Fibroblast of skin of back (primary cell): Measurements from ENCODE around the gene SPTLC1. TPM values are rescaled to one million over a fixed set of nuclear protein-coding genes. Genes with fewer than 3 reads are reported as not detected.
"Not testable (repeated sequence)": the region's sequence is repeated elsewhere in the genome, so short reads cannot be mapped to it uniquely, and the experiment has no call there.

Source experiments
- DNase-seq: peaks from one replicate; pipeline ENCODE4 v3.0.0-alpha.2; 2013
- polyA plus RNA-seq, 2 experiments: library from polyadenylated mRNA; unstranded; fragments of 120-200 nt; gene quantifications; one replicate each; pipeline ENCODE4 v1.2.1, GENCODE V29; 2013; ENCODE audit not compliant: insufficient read length in 2 of 2

SPTLC1 gene, protein sequence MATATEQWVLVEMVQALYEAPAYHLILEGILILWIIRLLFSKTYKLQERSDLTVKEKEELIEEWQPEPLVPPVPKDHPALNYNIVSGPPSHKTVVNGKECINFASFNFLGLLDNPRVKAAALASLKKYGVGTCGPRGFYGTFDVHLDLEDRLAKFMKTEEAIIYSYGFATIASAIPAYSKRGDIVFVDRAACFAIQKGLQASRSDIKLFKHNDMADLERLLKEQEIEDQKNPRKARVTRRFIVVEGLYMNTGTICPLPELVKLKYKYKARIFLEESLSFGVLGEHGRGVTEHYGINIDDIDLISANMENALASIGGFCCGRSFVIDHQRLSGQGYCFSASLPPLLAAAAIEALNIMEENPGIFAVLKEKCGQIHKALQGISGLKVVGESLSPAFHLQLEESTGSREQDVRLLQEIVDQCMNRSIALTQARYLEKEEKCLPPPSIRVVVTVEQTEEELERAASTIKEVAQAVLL
- 57.9 TPM for polyA plus RNA-seq (2013, experiment 1 of 2; ENCODE audit: insufficient read length)
- polyA plus RNA-seq (2013, experiment 2 of 2; ENCODE audit: insufficient read length), result 55.9 TPM

DNA sequence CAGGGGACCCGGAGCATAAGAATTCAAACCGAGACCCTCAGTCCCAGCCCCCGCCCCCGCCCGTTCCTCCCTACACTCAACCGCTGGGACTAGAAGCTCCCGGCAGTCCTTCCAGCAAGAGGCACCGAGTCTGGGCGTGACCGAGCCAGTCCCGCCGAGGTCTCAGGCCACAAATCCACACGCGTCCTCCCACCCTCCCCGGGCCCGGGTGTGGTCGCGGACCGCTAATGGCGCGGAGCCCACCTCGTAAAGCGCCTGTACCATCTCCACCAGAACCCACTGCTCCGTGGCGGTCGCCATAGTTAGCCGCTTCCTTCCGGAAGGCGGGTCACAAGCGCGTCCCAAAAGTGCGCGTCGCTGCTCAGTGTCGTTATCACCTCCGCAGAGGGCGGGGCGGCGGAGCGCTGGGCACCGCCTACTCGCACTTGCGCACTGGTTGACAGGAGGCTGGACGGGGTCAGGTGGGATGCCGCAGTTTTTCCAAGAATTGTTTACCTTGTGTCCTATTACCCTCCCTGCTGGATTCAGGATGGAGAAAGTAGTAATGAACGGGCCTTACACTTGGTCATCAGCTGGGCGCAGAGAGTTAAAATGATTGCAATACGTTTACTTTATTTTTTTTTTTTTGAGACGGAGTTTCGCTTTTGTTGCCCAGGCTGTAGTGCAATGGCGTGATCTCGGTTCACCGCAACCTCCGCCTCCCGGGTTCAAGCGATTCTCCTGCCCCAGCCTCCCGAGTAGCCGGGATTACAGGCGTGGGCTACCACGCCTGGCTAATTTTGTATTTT is at the start of gene SPTLC1:
SPTLC1 (minus strand) TSS at position 343 of the 788 bp plus-strand sequence; CDS start at position 300, 43 bp downstream.
- peak; percentile 92 for DNase-seq

DNA sequence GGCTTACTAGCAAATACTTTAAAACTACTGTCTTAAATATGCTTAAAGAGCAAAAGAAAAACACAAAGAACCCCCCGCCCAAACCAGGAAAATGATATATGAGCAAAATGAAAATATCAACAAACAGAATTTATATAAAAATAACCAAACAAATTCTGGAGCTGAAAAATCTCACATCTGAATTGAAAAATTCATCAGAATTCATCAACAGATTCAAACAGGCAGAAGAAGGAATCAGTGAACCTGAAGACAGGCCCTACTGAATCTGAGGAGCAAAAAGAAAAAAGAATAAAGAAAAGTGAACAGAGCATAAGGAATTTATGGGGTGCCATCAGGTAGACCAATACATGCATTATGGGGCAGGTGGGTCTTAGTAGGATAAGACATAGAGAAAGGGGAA is 49.8 kb upstream of the SPTLC1 start:
- DNase-seq, result no peak

DNA sequence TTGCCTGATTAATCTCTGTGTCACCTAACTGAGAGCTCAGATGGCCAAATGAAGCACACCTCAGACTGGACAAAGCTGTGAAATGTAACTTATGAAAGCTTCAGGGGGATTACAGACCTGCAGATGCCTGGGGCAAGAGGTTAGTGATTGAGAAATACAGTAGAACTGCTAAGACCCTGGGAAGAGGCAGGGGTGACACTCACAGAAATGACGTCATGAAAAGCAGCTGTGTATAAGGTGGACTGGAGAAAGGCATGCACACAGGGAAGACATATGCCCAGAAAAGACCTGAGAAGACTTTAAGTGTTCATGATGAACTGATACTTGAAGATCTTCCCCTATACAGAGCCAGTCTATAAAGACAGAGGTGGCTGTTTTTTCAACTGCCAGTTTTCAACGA is 49.3 kb upstream of the SPTLC1 start:
- DNase-seq, result no peak

DNA sequence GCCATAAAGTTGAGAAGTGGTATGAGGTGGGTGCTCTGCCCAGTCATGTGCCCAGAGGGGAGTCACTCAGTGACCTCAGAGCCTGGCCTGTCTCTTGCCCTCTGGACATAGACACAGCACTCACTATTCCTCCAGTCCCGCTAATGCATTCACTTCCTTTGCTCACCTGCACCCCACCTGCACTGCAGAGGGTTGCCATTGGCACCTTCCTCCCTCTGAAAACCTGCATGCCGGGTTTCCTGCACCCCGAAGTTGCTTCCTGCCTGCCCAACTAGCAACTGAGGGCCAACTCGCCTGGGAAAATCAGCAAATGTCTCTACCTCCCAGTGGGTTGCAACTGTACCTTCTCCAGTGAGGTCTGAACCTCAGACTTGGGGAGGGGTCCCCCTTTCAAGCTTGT is 48.1 kb upstream of the SPTLC1 start:
- DNase-seq, result no peak

DNA sequence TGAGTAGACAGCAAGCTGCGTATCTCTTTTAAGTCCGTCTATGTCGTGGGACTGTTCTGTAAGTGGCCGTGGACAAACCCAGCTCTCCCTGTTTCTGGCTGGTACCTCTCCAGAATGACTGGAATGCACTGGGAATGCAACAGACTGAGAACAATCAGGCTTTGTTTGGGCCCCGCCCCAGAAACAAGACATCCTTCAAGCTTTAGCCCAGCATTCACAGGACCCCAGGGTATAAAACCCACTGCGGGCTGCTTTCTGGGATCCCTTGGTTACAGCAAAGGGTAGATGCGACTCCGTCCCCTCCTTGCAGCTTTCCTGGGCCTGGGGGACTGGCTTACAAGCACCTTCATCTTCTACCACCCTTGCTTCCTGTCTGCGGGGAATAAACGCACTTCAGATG is 45.6 kb upstream of the SPTLC1 start:
- no peak for DNase-seq

DNA sequence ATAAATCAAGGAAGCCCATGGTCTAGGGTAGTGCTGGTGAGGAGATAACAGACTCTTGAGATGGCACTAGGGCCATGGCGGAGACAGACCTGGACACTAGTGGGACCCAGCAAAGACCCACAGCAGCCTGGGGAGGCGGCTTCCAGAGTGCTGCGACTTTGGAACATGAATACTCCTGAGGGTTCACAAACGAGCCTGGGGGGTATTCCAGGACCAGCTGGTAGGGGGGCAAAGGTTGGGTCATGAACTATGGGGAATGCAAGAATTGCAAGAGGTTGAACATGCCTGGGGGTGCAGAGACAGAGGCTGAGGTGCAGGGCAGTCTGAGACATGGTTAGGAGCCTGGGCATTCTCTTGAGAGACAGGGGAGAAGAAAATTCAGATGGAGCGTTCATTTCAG is 43.8 kb upstream of the SPTLC1 start:
- DNase-seq, result no peak

DNA sequence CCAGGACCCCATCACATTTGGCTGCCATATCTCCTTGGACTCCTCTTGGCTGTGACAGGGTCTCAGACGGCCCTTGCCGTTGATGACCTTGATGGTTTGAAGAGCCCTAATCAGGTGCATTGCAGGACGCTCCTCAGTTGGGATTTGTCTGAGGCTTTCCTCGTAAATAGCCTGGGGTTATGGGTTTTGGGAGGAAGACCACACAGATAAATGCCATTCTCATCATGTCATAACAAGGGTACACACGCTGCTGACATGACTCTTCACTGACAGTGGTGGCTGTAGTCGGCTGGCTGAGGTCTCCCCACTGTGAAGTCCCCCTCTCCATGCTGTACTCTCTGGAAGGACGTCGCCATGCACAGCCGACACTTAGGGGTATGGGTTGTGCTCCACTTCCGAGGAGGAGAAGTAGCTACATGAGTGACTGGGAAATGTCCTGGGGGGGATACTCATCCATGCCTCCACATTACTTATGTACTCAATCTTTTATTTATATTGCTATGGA is 42.9 kb upstream of the SPTLC1 start:
- DNase-seq, result no peak

DNA sequence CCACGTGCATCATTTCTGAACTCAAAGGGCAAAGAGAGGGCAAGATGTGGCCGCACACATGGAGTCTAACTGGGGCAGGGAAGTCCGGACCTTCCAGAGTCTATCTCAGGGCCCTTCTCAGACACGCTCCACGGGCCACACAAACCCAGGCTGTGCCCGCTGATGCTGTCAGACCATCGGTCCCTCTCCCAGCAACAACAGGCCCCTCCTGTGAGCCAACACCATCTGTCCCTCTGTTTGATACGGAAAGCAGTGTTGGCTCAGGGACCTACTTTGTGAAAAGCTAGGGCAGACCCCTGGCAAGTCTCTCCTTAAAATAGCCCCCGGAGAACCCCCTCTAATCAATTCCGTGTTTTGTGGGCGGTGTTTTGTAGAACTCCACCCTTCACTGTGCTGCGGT is 40.5 kb upstream of the SPTLC1 start:
- not testable (repeated sequence) for DNase-seq

DNA sequence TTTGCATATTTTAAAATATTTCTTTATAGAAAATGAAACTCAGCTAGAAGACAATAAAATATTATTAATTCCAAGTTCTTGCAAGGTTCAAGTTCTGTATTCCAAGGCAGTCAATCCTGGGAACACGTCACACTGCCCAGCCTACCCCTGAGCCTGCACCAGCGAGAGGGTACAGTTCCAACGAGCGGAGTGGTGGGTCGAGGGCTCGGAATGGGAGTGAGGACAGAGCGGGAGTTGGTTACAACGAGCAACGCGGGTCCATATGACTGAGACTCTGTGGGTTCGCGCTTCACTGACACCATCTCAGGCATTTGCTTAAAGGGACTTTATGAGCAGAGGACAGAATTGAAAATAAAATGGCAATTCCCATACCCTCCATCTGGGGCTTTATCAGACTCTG is 40.0 kb upstream of the SPTLC1 start:
- no peak for DNase-seq

DNA sequence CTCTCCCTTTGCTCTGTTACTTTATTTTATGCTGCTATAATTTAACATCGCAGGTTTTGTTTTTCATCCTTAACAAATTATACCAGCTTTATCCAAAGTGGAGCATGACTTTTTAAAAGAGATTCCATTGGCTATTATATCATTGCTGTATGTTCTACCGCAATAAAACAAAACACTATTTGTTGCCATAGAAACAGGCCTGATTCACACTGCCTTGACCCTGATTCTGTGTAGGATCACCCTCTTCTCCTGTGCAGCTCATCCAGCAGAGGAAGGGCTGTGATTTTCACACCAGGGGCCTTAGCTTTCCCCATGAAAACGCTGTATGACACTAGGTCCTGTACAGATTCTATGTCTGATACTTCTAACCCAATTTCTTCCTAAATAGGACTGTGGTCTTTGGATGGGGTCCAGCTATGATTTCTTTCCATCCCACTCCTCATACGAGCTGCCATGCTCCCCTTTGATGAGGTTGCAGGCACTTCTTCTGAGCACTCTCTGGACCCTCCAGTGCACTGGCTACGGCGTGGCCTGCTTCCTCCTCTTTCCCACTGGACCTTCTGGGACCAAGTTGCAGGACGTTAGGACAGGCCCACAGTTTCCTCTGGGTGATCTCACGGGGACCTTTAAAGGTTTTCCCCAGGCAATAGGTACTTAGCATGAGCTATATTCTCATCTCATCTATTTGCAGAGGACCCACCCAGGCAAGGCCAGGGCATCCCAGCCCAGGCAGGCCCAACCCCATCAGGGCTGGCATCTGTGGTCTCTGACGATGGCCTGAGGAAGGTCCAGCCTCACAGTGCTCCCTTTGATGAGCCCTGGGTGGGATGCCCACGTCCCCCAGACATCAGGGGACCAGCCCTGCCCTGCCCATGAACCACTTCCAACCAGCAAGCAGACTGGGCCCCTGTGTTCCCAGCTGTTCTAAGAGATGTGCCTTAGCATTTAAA is 38.5 kb upstream of the SPTLC1 start:
- DNase-seq, result peak; percentile 84

DNA sequence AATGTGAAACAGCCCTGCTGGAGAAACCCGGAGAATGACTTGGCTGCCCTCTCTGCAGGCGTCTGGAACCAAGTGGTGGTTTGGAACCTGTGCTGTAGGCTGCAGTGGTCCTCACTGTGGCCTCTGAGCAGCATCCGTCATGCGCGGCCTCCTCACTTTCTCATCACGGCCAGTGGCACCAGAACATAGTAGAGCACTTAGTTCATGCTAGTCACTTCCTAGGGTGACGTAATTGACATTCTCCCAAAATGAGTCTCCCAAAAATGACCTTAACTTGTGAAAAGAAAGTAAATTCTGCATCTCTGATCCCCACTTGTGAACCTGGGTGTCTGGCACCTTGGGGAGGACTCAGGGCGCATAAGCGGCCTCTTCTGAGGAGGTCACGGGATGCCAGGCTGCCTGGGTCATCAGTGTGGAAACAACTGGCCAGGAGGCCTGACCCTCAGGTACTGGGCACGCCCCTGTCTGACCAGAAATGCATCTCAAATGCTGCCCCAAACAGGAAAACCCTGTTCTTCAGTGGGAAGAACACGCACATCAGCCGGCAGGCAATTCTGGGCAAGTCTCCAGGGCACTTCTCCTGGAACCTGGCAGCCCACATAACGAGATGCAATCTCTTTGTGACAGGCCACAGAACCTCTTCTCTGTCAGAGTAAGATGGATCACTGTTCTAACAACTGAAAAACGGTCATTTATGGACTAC is 36.6 kb upstream of the SPTLC1 start:
- peak; percentile 73 for DNase-seq

DNA sequence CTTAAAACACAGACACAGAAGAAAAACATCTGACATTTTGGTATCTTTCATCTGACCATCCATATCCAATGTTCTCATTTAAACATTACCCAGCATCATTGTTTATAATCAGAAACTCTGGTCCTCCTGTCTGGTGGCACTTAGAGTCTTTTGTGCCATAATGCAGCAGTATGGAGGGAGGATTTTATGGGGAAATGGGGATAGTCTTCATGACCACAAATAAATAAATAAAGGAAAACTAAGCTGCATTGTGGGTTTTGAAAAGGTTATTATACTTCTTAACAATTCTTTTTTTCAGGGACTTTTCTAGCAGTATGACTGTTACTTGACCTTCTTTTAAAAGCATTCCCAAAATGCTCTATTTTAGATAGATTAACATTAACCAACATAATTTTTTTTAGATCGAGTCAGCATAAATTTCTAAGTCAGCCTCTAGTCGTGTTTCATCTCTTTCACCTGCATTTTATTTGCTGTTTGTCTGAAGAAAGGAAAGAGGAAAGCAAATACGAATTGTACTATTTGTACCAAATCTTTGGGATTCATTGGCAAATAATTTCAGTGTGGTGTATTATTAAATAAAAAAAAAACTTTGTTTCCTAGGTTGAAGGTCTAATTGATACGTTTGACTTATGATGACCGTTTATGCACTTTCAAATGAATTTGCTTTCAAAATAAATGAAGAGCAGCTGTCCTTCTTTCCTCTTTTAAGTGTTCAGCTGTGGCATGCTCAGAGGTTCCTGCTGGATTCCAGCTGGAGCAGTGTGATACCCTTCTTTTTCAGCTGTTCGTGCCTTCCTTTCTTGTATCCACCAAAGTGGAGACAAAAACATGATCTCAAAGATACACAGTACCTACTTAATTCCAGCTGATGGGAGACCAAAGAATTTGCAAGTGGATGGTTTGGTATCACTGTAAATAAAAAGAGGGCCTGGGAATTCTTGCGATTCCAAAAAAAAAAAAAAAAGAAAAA is 35.6 kb upstream of the SPTLC1 start:
- not testable (repeated sequence) for DNase-seq

DNA sequence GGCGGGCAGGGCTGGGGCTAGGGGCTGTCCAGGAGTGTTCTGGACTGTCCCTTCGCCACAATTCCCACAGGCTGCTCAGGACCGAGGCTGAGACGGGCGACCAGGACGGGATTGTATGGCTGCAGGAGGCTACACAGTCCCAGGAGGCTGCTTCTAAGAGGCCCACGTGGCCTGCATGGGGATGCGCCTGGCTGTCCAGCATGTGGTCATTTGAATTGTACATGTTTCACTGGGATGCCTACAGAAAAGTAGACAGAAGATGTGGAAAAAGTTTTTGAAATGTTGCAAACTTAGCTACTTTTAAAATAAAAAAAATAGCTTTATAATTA is 32.6 kb upstream of the SPTLC1 start:
- DNase-seq, result no peak

DNA sequence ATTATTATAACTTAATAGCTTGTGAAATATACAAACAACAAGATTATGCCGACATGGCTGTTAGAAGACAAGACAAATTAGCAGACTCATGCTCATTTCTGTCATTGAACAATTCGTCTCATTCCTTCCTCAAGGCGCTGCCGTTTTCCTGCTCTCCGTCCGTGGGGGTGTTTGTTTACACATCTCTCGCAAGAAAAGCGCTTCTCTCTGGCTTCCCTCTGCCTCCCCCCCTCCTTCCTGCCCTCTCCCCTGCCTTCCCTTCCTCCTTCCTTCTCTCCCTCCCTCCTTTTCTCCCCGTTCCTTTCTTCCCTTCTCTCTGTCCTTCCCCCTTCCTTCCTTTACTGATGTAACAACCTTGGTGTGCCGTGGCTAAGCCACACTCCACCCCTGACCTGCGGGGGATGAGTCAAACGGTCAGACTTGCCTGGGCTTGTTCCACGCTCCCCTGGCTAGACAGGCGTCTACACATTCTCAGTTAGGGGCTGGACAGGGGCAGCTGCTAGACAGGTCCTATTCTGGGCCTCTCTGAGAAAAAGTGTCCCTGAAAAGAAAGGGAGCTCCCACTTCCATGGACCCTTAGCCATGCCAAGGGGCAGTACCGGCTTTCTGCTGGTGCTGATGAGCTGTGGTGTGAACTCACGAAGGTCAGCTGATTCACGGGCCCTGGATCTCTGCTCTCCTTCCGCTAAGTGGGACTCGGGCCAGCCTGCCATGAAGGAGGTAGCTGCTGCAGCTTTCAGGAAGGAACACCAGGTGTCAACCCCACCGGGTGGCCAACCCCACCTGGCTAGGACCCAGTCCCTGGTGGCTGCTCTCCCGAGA is 32.0 kb upstream of the SPTLC1 start:
- peak; percentile 86 for DNase-seq

DNA sequence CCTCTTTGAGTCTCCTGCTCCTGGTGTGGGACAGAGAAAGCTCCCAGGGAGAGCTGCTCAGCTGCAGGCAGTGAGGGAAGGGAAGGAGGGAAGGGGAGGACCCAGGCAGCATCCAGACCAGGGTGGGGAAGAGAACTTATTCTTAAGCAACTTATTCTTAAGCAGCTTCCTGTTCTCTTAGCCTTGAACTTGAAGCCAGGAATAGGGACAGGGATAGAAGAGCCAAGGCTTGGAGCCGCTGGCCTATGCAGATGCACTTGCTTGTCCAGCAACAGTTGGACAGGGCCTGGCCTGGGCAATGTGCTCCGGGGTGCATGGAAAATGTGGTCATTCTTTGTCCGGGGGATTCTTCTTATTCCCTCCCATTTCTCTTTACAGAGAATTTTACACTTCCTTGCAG is 31.4 kb upstream of the SPTLC1 start:
- peak; percentile 7 for DNase-seq

DNA sequence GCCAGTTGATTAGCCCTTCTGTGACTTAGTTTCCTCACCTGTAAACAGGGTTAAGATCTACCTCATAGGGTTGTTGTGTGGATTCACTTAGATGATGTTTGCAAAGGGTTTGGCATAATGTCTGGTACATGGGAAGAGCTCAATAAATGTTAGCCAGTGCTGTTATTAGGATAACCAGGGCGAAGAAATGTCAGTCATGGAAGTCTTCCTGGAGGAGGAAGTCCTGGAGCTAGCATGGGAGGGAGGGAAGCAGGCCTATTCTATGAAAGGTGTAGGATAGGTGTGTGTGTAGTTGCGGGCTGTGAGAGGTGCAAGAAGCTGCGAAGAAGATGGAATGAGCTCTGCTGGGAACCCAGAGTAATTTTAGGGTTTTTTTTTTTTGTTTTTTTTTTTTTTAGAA is 30.6 kb upstream of the SPTLC1 start:
- DNase-seq, result not testable (repeated sequence)

DNA sequence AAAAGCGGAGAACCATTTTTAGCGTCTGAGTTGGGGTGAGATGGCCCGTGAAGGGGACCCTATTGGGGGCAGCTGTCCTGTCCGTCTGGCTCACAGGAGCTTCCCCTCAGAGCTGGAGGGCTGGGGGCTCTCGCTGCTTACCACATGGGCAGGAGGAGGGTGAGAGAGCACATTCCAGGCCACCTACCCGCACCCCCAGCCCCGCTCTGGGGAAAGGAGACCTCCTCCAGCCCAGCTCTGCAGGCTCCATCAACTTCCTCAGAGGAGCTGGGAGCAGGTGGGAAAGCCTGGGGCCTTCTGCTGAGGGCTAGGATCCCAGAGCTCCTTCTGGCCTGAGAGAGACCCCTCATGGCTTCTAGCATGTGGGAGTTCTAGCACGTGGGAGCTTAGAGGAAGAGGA is 27.1 kb upstream of the SPTLC1 start:
- DNase-seq, result no peak

DNA sequence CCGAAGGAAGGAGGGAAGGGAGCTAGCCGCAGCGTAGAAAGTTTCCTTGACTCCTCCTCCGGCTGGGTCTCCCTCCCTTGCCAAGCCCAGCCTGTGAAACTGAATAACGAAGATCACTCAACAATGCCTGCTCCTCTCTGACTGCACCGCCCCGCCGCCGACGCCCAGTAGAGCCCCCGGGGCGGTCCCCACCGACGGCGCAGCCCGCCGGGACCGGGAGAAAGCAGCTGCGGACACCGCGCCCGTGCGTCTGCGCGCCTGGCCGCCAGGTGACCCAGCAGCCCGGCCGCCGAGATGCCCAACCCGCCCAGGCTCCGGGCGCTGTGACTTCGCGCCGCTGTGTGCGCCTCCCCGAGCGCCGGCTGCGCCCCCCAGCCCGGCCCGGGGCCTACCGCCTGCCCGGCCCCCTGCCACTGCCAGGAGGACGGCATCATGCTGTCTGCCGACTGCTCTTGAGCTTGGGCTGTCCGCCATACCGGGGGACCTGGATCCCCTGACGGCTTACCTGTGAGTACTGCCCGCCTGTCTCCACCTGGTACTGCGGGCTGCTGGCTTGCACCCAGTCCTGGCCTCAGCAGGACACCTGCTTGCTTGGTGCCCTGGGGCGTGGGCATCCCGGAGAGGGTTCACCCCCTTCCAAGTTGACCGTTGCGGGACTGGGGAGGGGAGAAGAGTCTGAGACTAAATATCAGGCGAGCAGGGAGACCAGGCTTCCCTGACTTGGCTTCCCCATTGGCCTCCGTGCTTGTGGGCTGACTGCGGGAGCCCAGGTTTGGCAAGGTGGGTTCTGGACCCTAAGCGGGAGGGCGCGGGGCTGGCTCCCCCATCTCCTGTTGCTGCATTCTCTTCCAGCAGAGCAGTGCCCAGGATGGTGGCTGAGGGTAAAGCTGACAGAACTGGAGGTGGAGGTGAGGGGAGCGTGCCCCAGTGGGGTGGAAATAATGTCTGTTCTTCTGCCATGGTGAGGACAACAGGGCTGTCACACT is 26.2 kb upstream of the SPTLC1 start:
- peak; percentile 12 for DNase-seq
